Endothelial cell of umbilical vein (primary cell): ENCODE results near the gene STIM1.

ENCODE experiments used
- EZH2 ChIP-seq: IDR thresholded peaks from 2 replicates; pipeline ENCODE4 v1.6.1; 2012; ENCODE audit warnings: borderline replicate concordance, low read depth, mild to moderate bottlenecking, moderate library complexity, low read length, inconsistent platforms; ENCODE audit not compliant: severe bottlenecking
- GATA2 ChIP-seq: IDR thresholded peaks from 2 replicates; pipeline ENCODE4 v1.7.0; 2011; ENCODE audit warnings: low read depth, mild to moderate bottlenecking, moderate library complexity, mixed read lengths, low read length; ENCODE audit not compliant: insufficient read length, insufficient read depth
- POLR2A ChIP-seq: IDR thresholded peaks from 2 replicates; pipeline ENCODE4 v1.6.1; 2012; ENCODE audit warnings: low read depth, mild to moderate bottlenecking, control low read depth, low read length
- POLR2AphosphoS5 ChIP-seq: IDR thresholded peaks from 2 replicates; pipeline ENCODE4 v1.6.1; 2012; ENCODE audit warnings: low read depth, mild to moderate bottlenecking, control low read depth, low read length, moderate library complexity; ENCODE audit not compliant: insufficient read depth
- TF ChIP-seq, protein P1 (sequence below), 2 donors: IDR thresholded peaks; 1 replicate in 1 of 2; 2 replicates in 1 of 2; pipeline ENCODE4 v1.5.1; 2011; ENCODE audit warnings: low read length in 2 of 2, mild to moderate bottlenecking in 2 of 2, moderate library complexity in 2 of 2, control low read depth in 1 of 2, inconsistent platforms in 1 of 2, low read depth in 1 of 2; ENCODE audit not compliant: insufficient read depth in 1 of 2; ENCODE audit errors: extremely low read depth in 1 of 2
- TF ChIP-seq, protein P2 (sequence below): IDR thresholded peaks from 2 replicates; pipeline ENCODE4 v1.6.1; 2011; ENCODE audit not compliant: insufficient read depth, insufficient read length

- TF ChIP-seq, protein P1, sequence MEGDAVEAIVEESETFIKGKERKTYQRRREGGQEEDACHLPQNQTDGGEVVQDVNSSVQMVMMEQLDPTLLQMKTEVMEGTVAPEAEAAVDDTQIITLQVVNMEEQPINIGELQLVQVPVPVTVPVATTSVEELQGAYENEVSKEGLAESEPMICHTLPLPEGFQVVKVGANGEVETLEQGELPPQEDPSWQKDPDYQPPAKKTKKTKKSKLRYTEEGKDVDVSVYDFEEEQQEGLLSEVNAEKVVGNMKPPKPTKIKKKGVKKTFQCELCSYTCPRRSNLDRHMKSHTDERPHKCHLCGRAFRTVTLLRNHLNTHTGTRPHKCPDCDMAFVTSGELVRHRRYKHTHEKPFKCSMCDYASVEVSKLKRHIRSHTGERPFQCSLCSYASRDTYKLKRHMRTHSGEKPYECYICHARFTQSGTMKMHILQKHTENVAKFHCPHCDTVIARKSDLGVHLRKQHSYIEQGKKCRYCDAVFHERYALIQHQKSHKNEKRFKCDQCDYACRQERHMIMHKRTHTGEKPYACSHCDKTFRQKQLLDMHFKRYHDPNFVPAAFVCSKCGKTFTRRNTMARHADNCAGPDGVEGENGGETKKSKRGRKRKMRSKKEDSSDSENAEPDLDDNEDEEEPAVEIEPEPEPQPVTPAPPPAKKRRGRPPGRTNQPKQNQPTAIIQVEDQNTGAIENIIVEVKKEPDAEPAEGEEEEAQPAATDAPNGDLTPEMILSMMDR (IDR thresholded peaks at IDR 0.05; ENCODE audit: extremely low read depth in 1 of 2, insufficient read depth in 1 of 2, low read depth in 1 of 2, low read length in 2 of 2) = no peak
- TF ChIP-seq POLR2AphosphoS5 (no peak), EZH2 (no peak), POLR2A (no peak), GATA2 (no peak)
- TF ChIP-seq, protein P2, sequence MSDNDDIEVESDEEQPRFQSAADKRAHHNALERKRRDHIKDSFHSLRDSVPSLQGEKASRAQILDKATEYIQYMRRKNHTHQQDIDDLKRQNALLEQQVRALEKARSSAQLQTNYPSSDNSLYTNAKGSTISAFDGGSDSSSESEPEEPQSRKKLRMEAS = no peak
These were observed 58.5 kb downstream of the STIM1 start for GRCh38 chr11:3913921-3914320.
